NK-92 treated with Interleukin-12 subunit alpha and Interleukin-12 subunit beta, amount 100 ng/mL, for 24 hours (cell line): ENCODE results near the gene SLC27A2.

Experiments used
- DNase-seq: peaks from one replicate; lab custom pipeline; 2025; lab: John Stamatoyannopoulos, UW

Gene SLC27A2

GRCh38 chr15:50241684-50242450, 59.9 kb downstream of the SLC27A2 start:
- DNase-seq, result no peak

GRCh38 chr15:50244153-50244552, 62.2 kb downstream of the SLC27A2 start:
- DNase-seq, result no peak

- DNase-seq, result no peak
Observed at GRCh38 chr15:50244959-50245624, 63.1 kb downstream of the SLC27A2 start.

GRCh38 chr15:50246631-50247030, 64.6 kb downstream of the SLC27A2 start:
- no peak for DNase-seq

- peak; percentile 63 for DNase-seq
Observed at GRCh38 chr15:50247819-50248655, 66.0 kb downstream of the SLC27A2 start.

- no peak for DNase-seq
Observed at GRCh38 chr15:50248994-50249582, 67.1 kb downstream of the SLC27A2 start.

- DNase-seq, result no peak
Observed at GRCh38 chr15:50249704-50250103, 67.7 kb downstream of the SLC27A2 start.

GRCh38 chr15:50250760-50251394, 68.9 kb downstream of the SLC27A2 start:
- no peak for DNase-seq

GRCh38 chr15:50251638-50252182, 69.7 kb downstream of the SLC27A2 start:
- DNase-seq, result no peak

- DNase-seq, result no peak
Observed at GRCh38 chr15:50252556-50252955, 70.6 kb downstream of the SLC27A2 start.

GRCh38 chr15:50256188-50257041, 74.4 kb downstream of the SLC27A2 start:
- no peak for DNase-seq

GRCh38 chr15:50257332-50257731, 75.3 kb downstream of the SLC27A2 start:
- DNase-seq, result no peak

GRCh38 chr15:50257924-50258323, 75.9 kb downstream of the SLC27A2 start:
- DNase-seq, result no peak

GRCh38 chr15:50259276-50259675, 77.3 kb downstream of the SLC27A2 start:
- no peak for DNase-seq

- no peak for DNase-seq
Observed at GRCh38 chr15:50260969-50261496, 79.0 kb downstream of the SLC27A2 start.

GRCh38 chr15:50261981-50262380, 80.0 kb downstream of the SLC27A2 start:
- no peak for DNase-seq

- DNase-seq, result peak; percentile 51
Observed at GRCh38 chr15:50262533-50262932, 80.5 kb downstream of the SLC27A2 start.

- DNase-seq, result no peak
Observed at GRCh38 chr15:50265620-50266019, 83.6 kb downstream of the SLC27A2 start, which contains the start of gene HDC. HDC (minus strand) TSS chr15:50265726; CDS start chr15:50265623, 103 bp downstream.

- DNase-seq, result no peak
Observed at GRCh38 chr15:50267577-50267976, 85.6 kb downstream of the SLC27A2 start.

- DNase-seq, result no peak
Observed at GRCh38 chr15:50275091-50275490, 93.1 kb downstream of the SLC27A2 start.
